ENCODE results near the gene PNKD.

GRCh38 chr2:218267259-218267658, 3.1 kb upstream of the PNKD start:
- TF ChIP-seq, protein P1, sequence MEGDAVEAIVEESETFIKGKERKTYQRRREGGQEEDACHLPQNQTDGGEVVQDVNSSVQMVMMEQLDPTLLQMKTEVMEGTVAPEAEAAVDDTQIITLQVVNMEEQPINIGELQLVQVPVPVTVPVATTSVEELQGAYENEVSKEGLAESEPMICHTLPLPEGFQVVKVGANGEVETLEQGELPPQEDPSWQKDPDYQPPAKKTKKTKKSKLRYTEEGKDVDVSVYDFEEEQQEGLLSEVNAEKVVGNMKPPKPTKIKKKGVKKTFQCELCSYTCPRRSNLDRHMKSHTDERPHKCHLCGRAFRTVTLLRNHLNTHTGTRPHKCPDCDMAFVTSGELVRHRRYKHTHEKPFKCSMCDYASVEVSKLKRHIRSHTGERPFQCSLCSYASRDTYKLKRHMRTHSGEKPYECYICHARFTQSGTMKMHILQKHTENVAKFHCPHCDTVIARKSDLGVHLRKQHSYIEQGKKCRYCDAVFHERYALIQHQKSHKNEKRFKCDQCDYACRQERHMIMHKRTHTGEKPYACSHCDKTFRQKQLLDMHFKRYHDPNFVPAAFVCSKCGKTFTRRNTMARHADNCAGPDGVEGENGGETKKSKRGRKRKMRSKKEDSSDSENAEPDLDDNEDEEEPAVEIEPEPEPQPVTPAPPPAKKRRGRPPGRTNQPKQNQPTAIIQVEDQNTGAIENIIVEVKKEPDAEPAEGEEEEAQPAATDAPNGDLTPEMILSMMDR (IDR thresholded peaks at IDR 0.05) = no peak
- no peak for TF ChIP-seq POLR2A (IDR thresholded peaks at IDR 0.05)

Data from adrenal gland (tissue), 5 donors.